H1 (cell line): ENCODE results near the gene SLC22A14. TPM values are rescaled to one million over a fixed set of nuclear protein-coding genes. Genes with fewer than 3 reads are reported as not detected.

Source experiments
- ASH2L ChIP-seq: fragments of 200-600, 300-600 bp; sonication (generic); IDR thresholded peaks from one replicate; pipeline ENCODE4 v1.7.1; 2017; ENCODE audit warnings: low read length
- CTBP2 ChIP-seq: IDR thresholded peaks from 2 replicates; pipeline ENCODE4 v1.7.0; 2011; ENCODE audit warnings: borderline replicate concordance, mild to moderate bottlenecking, moderate library complexity, mixed read lengths, low read length; ENCODE audit not compliant: insufficient read depth, insufficient read length
- HDAC2 ChIP-seq, 2 experiments: fragments of 300-600 bp in 1 of 2; sonication (generic) in 1 of 2; IDR thresholded peaks; 2 replicates each; pipeline ENCODE4 v1.6.1; 2011 to 2012; ENCODE audit warnings: low read depth in 2 of 2, low read length in 2 of 2, mild to moderate bottlenecking in 2 of 2, moderate library complexity in 2 of 2, borderline replicate concordance in 1 of 2, inconsistent platforms in 1 of 2
- POU5F1 ChIP-seq: IDR thresholded peaks from 2 replicates; pipeline ENCODE4 v1.6.1; 2011; ENCODE audit warnings: low read depth, mild to moderate bottlenecking, low read length, moderate library complexity
- ZNF274 ChIP-seq: IDR thresholded peaks from 2 replicates; pipeline ENCODE4 v1.7.0; 2012; ENCODE audit warnings: low read length, borderline replicate concordance; ENCODE audit errors: extremely low read depth
- polyA plus RNA-seq, 7 experiments: library from polyadenylated mRNA; depleted of rRNA in 3 of 7; stranded (reverse) in 5 of 7; unstranded in 2 of 7; fragments of >200 nt in 5 of 7; fragments of 200-250 nt in 2 of 7; gene quantifications; 1 replicate in 5 of 7; 2 replicates in 1 of 7; 4 replicates in 1 of 7; pipeline versions ENCODE4 v1.2.1 to v1.2.3, GENCODE V29; 2011 to 2013; ENCODE audit warnings: missing spikeins in 2 of 7, mixed read lengths in 2 of 7
- total RNA-seq: library from RNA; stranded (reverse); fragmentation: NEBNext Ultra II Directional; extraction: Animal tissue kit (Norgen Biotek cat#: 25700); gene quantifications from 2 replicates; pipeline ENCODE4 v1.2.1, GENCODE V29; 2021

Gene SLC22A14
- total and polyA plus RNA-seq, 2 of the 8 experiments (the other 6 are each of a cell fraction or from before 2014, with no cell fraction given), result 0.03 TPM; not detected in 1

DNA sequence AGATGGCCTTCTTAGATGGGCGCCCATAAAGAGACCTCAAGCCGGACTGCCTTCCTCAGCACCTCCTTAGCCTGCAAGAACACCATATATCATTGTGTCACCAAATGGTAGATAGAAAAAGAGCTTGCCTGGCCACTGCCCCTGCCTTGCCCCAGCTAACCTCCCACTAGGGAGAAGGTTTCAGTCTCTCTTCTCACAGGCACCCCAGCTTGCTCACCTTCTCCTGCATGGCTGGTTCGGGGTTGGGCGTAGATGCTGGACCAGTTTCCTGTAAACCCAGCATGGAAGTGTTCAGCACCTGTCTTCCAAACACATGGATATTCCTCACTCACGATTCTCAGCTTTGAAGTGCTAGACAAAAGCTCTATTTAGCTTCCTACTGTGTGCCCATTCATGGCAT is 3.3 kb upstream of the SLC22A14 start (continued):
- TF ChIP-seq ZNF274 (no peak), CTBP2 (no peak), HDAC2 (IDR thresholded peaks at IDR 0.05; ENCODE audit: borderline replicate concordance in 1 of 2, low read depth in 2 of 2, low read length in 2 of 2) (no peak), POU5F1 (no peak), ASH2L (no peak)
